GM19351 (cell line): ENCODE measurements around the gene CELF1.

Source experiments
- ATAC-seq: cut with Tn5 transposase; IDR thresholded peaks from one replicate; pipeline ENCODE4 v1.9.1; 2021; ENCODE audit warnings: mild to moderate bottlenecking, moderate library complexity; ENCODE audit not compliant: unreplicated experiment

The CELF1 gene

DNA sequence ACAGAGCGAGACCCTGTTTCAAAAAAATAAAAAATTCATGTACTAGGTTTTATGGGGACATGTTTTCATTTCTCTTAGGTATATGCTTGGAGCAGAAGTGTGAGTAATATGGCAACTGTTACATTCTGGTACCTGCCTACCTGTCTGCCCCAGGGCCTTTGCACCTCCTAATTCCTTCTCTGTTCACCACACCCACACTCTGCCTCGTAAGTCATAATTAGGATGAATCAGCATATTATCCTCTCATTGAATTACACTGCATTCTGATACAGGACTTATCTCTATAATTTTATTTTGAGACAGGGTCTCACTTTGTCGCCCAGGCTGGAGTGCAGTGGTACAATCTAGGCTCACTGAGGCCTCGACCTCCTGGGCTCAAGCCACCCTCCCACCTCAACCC, 100.9 kb downstream of the CELF1 start:
- ATAC-seq: no peak

DNA sequence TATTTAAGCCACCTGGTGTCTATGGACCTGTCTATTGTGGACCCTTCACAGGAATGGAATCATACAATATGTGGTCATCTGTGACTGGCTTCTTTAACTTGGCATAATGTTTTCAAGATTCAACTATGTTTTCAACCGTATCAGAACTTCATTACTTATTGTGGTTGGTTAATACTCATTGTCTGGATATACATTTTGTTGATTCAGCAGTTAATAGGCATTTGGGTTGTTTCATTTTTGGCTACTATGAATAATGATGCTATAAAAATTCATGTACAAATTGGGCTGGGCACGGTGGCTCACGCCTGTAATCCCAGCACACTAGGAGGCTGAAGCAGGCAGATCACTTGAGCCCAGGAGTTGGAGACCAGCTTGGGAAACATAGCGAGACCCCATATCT, 101.5 kb downstream of the CELF1 start:
- ATAC-seq: no peak

DNA sequence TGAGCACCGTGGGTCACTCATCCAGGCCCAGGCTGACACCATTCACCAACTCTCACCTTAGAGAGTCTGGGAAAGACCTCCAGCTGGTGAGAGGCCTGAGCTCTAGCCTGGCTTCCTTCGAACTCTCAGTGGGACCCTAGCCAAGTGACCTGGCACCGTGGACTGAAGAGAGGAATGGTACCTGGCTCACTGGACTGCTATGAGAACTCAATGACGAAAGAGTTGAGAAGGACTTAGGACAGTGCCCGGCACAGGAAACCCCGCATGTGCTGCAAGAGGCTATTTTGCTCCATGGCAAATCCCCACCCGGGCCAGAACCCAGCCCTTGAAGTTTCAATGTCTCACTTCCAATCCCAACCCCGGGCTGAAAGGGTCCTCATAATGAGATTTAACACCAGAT, 103.4 kb downstream of the CELF1 start:
- ATAC-seq: no peak

DNA sequence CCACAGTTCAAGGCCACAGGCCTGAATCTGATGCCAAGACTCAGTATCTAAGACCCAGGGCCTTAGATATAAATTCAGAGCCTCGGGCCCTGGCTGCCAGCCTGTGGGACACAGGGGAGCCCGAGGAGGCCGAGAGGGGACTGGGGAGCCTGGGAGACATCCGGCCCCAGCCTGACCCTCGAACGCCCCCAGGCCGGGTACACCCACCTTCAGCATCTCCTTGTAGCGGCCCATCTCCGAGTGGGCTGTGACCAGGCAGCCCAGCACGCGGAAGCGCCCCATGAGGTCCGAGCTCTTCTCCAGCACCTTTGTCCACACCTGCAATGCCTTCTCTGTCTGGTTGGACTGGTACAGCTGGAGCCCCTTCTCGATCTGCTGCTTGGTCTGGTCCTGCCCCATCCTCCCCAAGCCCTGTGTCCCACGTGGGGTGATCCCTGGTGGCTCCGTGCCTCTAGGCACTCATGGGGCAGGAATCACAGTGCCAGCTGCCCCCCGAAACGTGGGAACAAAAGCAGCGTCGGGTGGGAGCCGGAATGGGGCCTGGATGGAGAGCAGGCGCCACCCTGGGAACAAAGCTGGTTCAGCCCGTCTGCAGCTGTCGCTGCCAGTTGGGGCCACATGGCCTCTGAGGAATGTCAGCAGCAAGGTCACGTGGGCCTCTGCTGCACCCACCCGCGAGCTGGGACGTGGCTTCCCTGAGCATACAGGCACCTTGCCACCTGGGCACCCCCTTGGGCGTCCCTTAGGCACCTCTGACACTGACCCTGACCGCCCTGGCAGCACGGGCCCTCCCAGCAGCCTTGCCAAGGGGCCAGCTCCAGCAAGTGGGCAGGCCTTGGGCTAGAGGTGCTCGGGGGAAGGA, 104.1 kb downstream of the CELF1 start, which contains the start of gene RAPSN:
TSS of gene RAPSN (minus strand) at position 571 of the 862 bp plus-strand sequence. CDS start at position 399, 172 bp downstream.
- no peak for ATAC-seq

DNA sequence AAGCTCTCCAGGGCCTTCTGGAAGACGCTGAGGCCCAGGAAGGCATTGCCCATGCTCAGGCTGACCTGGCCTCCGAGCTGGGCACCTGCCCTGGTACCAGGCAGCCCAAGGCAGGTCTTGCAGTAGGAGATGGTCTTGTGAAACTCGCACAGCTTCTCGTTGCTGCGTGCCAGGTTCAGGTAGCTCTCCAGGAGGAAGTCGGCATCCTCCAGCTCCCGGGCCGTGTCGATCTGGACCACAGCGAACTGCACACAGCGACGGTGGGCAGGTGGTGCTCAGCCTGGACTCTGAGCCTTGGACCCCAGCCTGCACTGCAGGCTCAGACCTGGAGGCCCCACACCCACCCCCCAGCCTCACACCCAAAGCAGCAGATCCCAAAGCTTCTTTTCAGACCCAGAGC, 105.0 kb downstream of the CELF1 start:
- no peak for ATAC-seq

DNA sequence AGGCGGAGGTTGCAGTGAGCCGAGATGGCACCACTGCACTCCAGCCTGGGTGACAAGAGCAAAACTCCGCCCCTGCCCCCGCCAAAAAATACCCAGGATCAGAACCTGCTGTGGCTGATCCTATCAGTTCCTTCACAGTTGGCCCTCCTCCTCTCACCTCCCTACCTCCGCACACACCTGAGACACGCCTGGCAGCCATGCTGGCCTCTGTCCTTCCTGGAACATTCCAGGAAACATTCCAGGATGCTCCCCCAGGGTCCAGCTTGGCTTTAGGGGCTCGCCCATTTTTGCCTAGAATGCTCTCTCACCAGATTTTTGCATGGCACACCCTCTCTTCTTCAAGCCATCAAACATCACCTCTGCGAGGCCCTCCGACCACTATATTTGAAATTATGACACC, 106.1 kb downstream of the CELF1 start:
- no peak for ATAC-seq

DNA sequence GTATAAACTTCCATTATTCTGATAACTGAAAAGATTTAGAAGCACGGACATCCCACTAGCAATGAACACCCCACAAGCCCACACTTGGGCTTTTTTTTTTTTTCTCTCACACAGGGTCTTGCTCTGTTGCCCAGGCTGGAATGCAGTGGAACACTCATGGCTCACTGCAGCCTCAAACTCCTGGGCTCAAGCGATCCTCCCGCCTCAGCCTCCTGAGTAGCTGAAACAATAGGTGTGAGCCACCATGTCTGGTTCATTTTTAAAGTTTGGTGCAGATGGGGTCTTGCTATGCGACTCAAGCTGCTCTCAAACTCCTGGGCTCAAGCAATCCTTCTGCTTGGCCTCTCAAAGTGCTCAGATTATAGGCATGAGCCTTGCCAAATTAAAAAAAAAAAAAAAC, 107.1 kb downstream of the CELF1 start:
- ATAC-seq: no peak

DNA sequence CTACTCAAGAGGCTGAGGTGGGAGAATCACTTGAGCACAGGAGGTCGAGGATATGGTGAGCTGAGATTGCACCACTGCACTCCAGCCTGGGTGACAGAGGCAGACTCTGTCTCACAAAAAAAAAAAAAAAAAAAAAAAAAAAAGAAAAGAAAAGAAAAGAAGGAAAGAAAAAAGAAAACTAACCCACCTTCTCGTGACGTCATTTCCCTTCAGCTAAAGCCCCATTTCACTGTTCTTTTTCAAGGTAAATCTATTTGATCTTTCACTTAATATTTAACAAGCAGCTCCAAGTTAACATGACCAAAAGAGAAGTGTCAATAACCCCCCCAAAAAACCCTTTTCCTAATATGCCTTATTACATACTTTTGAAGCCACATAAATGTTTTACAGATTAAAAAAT, 109.1 kb downstream of the CELF1 start:
- no peak for ATAC-seq

DNA sequence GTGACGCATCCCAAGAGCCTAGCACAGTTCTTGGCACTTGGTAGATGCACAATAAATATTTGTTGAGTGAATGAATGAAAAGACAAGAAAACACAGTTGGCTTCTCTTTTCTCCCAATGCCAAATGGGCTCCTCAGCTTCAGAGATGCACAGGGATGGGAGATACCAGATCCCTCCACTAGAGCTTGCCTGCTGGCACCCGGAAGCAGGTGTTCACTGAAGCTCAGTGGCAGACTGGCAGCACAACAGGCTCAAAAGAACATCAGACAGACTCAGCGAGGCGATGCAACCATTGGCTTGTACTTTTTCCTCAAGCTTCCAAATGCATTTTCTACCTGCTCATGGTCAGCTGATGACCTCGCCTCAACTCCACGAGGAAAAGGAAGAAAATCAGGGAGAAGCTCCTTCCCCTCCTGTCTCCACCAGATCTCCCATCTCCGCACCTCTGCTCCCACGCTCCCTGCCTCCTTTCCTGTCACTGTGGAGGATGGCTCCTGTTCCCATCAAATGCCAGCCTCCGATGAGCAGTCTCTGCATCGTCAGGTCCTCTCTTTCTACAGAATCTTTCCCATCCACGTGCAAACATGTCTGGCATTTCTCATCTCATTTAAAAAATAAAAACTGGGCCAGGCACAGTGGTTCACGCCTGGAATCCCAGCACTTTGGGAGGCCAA, 109.8 kb downstream of the CELF1 start:
- ATAC-seq: no peak

DNA sequence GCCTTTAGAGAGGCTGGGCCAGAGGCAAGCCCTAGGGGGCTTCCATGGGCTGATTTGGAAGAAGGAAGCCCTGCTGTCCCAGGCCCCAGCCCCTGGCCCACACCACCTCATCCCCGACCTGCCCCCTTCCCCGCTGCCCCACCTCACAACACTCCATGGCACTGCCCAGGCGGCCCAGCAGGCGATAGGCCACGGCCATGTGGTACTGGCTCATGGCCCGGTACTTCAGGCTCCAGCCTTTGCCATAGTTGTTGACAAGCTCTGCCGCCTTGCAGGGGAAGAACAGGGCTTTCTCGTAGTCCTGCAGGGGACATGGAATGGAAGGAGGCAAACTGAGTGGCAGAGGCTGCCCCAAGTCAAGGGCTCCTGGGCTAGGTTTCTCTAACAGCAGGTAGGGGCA, 110.4 kb downstream of the CELF1 start:
- no peak for ATAC-seq

DNA sequence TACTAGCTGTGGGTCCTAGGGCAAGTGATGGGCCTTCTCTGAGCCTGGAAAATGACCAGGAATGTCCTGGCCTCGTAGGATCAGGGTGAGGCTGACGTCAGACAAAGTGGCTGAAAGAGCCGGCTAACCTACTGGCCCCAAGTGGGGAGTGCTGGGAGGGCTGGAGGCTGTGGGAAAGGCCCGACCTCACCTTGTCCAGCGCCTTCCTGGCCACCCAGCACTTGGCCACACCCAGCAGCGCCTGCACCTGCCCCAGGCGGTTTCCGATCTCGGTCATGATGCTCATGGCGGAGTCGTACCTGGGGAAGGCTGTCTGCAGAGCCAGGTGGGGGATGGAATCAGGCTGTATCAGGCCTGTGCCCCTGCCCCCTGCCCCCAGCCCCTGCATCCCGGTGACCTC, 111.5 kb downstream of the CELF1 start:
- no peak for ATAC-seq

DNA sequence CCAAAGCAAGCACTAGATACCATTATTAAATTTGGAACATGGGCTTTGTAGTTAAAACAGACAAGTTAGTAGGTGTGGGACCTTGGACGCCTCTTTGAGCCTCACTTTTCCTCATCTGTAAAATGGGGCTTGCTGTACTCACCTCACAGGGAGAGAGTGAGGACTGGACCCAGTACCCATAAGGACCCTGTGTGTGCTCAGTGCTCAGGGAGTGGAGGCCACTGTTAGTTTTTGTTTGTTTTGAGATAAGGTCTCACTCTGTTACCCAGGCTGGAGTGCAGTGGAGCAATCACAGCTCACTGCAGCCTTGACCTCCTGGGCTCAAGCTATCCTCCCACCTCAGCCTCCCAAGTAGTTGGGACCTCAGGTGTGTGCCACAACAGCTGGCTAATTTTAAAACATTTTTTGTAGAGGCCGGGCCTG, 112.9 kb downstream of the CELF1 start:
- ATAC-seq: no peak

DNA sequence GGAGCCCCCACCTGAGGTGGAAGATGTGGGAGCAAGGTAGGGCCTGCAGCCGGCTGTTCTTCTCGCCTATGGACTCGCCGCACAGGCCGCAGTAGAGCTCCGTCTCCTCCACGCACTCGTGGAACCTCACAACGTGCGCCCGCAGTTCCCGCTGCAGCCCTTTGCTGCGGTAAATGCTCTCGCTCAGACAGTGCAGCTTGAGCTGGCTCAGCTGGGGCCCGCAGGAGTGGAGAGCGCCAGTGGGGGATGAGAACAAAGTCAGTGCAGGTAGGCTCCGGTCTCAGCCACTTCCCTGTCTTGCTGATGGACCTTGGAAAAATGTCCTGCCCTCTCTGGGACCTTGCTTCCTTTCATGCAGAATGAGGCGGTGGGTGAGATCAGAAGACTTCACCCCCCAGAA, 114.2 kb downstream of the CELF1 start:
- no peak for ATAC-seq

DNA sequence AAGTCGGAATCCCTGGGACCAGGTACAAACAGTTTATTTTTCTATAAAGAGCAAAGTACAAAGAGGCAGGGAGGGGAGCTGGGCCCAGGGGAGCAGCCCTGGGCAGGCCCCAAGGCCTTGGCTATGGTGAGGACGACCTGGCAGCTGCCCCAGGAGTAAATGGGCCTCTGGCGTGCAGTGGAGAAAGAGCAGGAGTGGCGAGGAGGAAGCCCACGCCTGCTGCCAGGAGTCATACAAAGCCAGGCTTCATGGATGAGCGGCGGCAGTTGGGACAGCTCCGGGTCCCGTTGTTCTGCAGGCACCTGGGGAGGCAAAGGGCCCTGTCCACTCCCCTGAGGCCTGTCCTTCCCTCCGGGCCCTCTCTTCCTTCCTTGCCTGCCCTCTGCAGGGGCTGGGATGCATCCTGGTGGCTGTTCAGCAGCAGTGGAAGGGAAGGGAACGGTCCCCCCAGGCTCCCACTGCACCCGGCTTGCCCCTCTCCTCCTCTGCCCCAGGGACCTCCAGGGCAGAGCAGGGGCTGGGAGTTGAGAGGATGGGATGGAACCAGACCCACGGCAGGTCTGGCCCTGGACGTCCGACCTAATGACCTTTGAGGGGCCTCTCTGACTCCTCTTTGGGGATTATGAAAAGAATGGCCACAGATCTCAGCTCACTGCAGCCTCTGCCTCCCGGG, 115.0 kb downstream of the CELF1 start:
- no peak for ATAC-seq

DNA sequence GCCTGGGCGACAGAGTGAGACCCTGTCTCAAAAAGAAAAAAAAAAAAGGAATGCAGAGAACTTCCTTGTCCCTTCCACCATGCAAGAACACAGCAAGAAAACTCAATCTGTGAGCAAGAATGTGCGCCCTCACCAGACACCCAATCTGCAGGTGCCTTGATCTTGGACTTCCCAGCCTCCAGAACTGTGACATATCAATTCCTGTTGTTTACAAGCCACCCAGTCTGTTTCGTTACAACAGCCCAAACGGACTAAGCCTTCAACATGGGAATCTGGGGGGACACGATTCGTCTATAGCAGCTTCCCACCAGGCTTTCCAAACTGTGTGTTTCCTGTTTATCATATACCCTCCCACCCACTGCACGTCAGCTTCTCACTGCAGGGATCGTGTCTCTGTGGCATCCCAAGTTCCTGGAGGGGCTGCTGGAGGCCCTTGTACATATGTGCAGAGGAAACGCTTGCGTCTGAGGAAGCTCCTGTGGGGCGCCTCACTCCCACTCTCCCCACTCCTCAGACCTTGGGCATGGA, 115.7 kb downstream of the CELF1 start:
- no peak for ATAC-seq

DNA sequence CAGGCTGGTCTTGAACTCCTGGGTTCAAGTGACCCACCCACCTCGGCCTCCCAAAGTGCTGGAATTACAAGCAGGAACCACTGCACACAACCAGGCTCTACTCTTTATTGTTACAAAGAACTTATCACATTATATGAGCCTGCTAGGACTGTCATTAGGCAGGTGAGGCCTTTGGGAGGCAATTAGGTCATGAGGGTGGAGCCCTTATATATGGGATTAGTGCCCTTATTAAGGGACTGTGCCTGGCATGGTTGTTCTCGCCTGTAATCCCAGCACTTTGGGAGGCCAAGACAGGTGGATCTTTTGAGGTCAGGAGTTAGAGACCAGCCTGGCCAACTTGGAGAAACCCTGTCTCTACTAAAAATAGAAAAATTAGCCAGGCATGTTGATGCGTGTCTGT, 116.2 kb downstream of the CELF1 start:
- no peak for ATAC-seq

DNA sequence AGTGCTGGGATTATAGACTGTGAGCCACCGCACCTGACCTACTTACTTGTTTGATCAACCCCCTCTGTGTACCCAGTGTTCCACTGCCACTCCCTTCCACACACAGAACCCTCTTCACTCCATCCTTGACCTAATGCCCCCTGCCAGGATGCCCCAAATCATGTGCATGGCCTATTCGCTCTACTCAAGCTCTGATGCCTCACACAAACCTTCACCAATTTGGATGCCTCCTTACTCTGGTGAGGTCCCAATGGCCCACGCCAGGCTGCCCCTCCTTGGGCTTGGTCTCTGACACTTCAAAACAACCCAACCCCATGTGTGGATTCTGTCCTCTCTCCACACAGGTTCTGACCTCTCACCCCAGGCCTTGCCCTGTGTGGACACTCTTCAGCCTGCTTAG, 117.2 kb downstream of the CELF1 start:
- no peak for ATAC-seq

DNA sequence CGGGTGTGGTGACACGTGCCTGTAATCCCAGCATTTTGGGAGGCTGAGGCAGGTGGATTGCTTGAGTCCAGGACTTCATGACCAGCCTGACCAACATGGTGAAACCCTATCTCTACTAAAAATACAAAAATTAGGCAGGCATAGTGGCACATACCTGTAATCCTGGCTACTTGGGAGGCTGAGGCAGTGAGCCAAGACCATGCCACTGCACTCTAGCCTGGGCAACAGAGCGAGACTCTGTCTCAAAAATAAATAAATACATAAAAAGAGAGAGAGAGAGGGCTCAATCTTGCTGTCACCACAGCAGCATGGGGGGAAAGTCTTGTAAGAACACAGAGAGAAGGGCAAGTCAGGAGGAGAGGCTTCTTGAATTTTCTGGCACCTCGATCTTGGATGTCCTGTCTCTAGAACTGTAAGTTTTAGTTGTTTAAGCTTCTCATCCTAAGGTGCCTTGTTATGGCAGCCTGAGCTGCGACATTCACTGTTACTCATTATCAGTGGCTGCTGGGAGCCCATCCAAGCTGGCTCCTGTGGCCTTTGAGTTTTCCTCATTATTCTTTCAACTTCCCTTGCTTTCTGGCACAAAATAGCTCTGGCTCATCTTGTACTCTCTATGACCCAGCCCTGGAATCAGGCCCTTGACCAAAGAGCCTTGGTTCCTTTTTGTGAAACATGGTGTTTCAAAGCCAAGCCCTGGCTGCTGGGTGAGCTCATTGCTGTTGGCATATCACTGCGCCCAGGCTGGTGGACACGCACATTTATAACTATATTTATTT, 118.7 kb downstream of the CELF1 start:
- ATAC-seq: no peak

DNA sequence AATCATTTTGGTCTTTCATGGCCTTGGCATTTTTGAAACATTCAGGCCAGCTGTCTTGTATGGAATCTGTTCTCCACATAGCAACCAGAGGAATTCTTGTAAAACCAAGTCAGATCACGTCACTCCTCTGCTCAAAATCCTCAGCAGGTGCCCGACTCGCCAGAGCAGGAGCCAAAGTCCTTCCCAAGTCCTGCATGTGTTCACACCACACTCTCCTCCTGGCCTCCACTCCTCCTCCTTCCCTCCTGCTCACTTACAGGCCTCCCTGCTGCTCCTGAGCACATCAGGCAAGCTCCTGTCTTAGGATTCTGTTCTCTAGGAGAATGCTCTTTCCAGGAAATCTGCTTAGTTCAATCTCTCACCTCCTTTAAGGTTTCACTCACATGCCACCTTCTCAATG, 119.8 kb downstream of the CELF1 start:
- ATAC-seq: no peak

DNA sequence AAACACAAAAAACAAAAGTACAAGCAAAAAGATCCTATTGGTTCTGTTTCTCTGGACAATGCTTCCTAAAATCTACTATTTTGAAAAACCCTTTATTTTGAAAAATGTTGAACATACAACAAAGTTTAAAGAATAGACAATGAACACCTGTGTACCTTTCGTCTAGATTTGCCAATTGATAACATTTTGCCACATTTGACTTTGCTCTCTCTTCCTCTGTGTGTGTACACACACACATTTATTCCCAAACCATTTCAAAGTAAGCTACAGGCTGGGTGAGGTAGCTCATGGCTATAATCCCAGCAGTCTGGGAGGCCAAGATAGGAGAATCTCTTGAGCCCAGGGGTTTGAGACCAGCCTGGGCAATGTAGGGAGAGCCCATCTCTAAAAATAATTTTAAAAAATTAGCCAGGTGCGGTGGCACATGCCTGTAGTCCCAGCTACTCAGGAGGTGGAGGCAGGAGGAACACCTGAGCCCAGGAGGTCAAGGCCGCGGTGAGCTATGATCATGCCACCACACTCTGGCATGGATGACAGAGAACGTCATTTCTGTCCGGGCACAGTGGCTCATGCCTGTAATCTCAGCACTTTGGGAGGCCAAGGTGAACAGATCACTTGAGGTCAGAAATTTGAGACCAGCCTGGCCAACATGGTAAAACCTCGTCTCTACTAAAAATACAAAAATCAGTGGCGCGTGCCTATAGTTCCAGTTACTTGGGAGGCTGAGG, 121.4 kb downstream of the CELF1 start:
- ATAC-seq: no peak
